Pulmonary artery endothelial cell (primary cell): ENCODE results near the gene NDUFA8. TPM values are rescaled to one million over a fixed set of nuclear protein-coding genes. Genes with fewer than 3 reads are reported as not detected.

Experiments
- DNase-seq: peaks from one replicate; pipeline ENCODE4 v3.0.0-alpha.2; 2011; ENCODE audit warnings: low read depth, low spot score
- total RNA-seq: library from RNA; depleted of rRNA; stranded (reverse); fragments of >200 nt; gene quantifications from 2 replicates; pipeline ENCODE4 v1.2.3, GENCODE V29; 2014

NDUFA8 gene
- total RNA-seq, 1 donor from 2014 or later = 49.2 TPM

DNA sequence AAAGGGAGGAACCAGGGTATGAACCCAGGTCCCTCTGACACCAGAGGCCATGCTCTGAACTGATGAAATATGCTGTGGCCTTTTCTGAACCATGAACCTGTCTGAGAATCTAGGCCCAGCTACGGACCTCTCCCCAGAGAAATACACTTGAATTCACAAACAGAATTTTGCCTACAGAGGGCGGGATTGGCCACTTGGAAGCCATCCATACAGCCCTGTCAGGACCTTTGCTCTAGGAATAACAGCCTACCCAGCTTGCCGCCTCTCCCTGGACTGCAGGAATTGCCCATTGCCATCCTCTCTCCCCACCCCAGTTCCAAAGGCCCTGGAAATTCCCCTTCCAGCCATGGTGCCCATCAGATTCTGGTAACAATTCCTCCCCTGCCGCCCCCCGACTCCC, 26.7 kb upstream of the NDUFA8 start:
- DNase-seq = no peak

DNA sequence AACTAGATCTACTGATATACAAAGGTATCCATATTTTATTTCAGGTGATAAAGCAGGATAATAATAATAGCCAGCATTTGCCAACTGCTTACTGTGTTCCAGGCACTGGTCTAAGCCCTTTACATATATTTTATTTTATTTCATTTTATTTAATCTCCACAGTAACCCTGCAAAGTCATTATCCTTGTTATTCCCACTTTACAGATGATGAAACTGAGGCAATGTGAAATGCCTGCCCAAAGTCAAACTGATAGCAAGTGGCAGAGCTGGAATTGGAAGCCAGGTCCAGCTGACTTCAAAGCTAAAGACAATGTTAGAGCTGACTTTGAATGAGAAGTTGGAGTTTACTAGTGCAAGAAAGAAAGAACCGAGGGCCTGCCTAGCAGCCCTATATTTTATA, 25.0 kb upstream of the NDUFA8 start:
- DNase-seq = no peak

DNA sequence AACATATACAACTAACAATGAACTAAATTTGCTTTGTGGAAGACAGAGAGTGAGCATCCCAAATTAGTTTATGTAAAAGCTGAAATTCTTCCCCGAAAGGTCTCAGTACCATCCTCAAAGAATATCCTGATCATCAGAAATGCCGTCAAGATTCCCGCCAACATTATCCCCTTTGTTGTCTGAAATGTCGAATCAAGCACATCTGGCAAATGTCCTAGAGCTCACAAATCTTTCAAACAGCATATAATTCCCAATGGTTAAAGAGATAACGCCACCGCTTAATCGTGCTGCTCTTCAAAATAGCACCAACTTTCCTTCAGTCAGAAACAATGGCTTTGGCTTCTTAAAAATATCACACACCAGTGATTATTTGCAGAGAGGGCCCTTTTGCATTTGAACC, 23.9 kb upstream of the NDUFA8 start:
- no peak for DNase-seq

DNA sequence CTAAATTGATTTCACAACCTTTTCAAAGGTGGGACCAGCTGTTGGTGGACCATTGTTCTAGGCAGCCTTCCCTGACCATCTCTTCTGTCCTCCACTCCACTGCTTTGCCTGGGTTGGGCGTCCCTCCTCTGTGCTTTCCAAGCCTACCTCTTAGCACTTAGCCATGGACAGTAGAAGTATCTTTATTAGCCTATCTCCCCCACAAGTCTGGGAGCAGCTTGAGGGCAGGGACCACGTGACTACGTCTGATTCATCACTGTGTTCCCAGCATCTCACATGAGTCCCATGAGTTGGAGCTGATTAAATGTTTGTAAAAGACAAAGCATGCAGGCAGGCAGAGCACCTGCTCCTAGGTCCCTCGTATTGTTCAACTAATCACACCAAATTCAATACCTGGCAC, 21.1 kb upstream of the NDUFA8 start:
- no peak for DNase-seq

DNA sequence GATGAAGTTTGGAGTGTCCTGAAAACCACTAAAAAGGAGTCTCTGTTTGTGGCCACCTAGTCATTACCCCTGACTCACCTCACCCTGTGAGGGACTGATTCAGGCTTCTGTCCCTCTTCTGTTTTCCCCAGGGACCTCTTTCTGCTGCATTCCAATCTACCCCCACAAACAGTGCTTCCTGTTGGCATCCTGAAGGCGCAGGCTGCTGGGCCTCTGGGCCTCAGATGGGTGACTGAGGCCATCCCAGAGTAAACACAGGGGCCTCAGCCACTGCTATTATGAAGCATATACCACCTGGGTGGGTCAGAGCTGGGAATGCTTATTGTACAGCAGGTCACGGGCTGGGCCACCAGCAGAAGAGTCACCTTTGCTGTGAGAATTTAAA, 20.1 kb upstream of the NDUFA8 start:
- DNase-seq = no peak

DNA sequence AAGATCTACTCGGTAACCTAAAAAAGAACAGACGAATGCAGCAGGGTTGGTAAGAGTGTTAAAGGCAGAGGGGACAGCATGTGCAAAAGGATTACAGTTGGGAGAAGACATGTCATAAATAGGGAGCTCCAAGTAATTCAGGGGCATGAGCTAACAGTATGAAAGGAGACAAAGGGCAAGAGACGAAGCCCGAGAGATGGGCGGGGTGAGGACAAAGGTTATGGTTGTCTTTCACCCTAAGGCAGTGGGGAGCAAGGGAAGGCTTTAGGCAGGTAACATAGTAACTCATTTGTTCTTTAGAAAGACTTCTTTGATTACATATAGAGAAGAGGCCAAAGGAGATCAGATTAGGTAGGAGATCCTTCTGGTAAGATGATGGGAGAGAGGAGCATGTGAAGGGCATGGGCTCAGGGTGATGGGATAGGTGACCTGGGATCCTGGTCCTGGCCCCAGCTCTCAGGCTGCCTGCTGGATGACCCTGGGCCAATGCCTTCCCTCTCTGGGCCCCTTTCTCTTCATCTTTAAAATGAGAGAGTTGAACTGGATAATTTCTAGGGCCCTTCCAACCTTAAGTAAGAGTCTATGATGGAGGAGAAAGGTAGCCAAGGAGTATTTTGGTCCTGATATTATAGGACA, 19.6 kb upstream of the NDUFA8 start:
- DNase-seq = no peak

DNA sequence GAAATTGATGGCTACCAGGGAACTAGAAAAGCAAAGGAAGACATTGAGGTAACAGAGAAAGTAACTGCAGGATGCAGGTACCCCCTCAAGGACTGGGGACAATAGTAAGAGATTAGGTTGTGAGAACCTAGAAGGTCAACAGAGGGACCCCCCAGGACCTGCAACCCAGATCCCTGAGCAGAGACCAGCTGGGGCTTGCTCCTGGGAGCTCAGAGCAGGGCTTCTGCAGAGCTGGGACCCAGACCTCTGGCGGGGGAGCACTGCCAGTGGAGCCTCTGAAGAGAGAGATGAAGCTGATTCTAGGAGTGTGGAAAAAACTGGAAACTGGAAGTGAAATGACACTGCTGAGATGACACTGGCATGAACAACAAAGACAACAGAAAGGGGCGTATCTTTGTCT, 17.3 kb upstream of the NDUFA8 start:
- no peak for DNase-seq

DNA sequence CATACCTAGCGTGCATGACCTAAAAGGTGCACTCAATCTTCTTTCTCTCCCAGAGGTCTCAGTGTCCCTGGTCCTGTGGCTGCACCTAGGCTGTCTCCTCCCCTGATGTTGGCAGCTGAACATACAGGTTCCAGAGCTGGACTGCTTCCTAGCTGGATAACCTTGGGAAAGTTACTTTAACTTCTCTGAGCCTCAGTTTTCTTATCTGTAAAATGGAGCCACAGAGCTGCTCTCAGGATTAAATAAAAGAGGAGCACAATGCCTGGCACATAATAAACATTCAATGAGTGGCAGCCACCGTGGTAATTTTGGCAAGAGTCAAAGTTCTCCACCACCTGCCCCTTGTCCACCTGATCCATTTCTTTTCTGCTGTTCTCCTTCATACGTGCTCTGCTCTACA, 14.1 kb upstream of the NDUFA8 start:
- no peak for DNase-seq

DNA sequence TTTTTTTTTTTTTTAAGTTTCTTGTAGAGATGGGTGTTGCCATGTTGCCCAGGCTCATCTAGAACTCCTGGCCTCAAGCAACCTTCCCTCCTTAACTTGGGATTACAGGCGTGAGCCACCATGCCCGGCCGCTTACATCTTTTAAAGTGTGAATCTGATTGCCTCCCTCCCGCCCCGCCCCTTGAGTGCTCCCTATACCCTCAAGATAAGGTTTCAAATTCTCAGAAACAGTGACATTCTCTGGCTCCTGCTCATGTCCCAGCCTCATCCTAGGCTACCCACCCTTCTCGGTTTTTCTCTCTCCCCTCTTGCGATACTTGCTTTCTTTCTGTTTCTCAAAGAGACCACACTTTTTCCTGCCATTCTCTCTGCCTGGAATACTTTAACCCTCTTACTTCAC, 12.6 kb upstream of the NDUFA8 start:
- DNase-seq = no peak

DNA sequence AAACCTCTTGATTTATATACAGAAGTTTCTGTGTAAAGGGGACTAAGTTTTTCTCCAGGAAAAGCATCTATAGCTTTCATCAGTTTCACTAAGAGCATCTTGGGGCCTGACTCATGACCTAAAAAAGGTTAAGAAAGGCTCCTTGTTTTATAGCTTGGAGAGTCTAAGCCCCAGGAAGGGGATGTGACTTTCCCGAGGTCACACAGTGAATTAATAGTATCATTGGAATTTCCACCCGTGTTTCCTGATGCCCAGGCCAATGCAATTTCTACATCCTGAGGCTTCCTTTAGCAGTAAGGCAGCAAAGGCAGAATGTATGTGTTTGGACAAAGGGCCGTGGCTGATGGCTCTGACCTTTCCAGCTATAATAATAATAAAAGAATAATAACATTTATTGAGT, 8.8 kb upstream of the NDUFA8 start:
- DNase-seq = peak; percentile 63

DNA sequence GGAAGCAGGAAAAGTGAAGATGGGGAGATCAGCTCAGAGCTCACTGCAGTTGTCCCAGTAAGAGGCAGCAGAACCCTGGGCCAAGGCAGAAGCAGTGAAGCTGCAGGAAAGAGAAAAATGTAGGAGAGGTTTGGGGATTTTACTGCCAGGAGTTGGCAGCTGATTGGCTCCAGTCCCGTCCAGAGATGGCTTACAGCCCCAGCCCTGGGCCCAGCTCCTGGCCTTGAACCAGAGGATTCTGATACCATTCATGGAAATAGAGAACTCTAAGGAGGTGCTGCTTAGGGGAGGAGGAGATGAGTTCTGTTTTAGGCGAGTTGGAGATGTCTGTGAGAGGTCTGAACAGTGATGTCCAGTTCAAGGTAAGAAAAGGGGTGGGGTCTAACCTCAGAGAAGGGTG, 4.7 kb upstream of the NDUFA8 start:
- DNase-seq = no peak

DNA sequence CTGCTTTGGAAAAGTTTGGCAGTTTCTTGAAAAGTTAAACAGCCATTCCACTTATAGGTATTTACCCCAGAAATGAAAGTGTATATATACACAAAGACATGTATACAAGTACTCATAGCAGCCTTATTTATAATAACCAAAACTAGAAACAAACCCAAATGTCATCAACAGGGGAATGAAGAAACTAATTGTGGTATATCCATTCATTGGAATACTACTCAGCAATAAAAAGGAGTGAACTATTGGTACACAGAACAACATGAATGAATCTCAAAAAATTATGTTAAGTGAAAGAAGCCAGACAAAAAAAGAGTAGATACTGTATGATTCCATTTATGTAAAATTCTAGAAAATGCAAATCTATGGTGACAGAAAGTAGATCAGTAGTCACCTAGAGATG, 2.8 kb upstream of the NDUFA8 start:
- no peak for DNase-seq

DNA sequence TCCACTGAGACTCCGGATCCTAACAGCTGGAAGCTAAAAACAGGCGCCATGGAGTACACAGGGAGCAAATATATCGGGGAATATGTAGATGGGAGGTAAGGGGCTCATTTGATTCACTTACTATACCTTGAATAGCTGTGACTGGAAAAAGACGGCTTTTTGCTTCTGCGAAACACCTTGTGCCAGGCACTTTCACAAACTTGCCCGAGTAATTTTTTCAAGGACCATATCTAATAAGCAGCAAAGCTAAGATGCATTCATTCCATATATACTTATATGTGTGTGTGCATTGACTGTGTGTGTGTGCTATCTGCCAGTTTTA, 307 bp upstream of the NDUFA8 start:
- no peak for DNase-seq

DNA sequence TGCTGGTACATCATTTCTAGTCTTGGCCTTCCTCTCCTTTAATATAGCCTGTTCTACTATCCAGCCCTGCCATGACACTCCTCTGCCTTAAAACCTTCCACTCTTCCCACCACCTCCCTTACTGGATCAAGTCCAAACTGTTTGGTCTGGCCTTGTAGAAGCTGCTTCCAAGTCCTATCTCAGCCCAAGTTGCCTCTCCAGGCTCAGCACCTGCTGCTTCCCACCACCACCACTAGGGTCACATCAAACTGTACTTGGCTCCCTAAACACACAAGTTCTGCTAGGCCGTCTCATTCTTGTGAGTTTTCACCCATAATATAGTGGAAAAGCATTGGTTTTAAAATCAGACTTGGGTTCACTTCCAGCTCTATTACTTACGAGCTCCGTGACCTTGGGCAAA, 1.4 kb downstream of the NDUFA8 start:
- DNase-seq = no peak

DNA sequence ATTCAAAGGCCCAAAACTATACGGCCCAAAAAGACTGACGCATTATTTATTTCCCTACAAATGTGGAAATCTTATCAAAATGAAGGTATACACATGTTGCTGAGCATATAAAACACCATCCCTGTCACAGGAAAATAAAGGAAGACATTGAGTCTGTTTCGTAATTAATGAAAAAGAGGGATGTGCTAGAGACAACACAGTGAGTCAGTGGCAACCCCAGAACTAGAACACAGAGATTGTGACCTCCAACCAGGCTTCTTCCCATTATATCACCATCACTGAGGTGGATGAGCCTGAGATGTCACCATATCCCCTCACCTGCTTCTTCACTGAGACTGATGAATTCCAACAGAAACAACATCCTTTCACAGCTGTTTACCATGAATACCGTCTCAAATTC, 3.8 kb downstream of the NDUFA8 start:
- DNase-seq = no peak

DNA sequence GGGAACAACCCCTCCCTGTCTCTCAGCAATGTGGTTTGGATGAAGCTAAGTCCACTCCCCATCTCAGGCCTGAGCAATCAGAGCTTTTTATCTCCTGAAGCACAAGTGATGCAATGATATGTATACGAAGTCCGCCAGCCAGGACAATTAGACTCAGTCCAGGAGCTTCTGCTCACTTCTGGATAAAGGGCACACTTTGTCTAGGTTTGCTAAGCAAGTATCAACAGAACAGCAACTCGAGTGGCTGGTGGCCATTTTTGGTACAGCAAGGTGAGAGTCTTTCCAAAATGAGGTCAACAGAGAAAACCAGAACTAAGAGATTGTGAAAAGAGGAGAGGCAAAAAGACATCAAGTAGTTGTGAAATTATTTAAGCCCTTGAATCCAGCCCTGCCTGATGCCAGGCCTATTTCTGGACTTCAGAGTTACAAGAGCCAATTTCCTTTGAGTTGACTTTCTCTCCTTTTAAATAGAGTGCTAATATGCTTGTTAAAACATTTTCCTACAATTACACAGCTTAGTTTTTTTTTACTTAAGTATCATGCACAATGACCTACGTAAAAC, 8.2 kb downstream of the NDUFA8 start:
- DNase-seq = no peak

DNA sequence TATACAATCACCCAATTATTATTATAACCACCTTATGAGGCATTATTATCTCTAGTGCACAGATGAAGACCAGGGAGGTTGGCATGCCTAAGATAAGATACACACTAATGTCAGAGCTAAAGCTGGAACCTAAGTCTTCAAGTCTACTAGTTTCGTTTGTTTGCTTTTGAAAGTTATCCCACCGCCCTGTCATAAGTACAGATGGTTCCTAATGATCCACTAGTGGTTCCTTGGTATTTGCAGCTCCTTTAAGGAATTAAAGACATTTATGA, 14.1 kb downstream of the NDUFA8 start:
- no peak for DNase-seq

DNA sequence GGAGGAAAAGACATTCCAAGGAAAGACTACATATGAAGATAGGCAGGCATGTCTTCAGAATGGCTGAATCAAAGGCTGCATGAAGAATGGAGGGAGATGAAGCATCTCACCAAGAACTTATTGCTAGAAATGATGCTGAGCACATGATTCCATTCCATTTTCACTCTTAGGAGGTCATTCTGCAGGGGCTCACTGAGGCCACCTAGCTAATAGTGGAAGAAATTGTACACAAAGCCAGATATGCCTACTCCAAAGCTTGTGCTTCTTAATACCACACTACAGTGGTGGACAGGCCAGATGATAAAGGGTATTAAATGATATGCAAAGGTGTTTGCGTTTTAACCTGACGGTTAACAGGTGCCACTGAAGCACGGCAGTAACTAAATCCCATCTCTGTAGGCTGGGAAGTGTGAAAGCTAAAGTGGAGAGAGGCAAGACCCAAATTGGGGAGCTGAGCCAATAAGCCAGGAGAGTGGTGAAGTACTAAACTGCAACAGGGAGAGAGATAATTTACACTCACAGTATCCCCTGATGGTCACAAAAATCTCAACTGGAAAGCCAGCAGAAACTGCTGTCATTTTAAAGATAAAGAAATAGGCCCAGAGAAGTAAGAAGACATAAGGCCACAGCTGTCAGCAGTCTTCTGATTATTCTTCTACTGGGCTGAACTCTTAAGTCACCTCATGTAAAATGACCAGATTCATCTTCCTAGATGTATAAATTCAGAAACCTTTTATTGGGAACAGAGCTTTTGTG, 14.6 kb downstream of the NDUFA8 start:
- no peak for DNase-seq

DNA sequence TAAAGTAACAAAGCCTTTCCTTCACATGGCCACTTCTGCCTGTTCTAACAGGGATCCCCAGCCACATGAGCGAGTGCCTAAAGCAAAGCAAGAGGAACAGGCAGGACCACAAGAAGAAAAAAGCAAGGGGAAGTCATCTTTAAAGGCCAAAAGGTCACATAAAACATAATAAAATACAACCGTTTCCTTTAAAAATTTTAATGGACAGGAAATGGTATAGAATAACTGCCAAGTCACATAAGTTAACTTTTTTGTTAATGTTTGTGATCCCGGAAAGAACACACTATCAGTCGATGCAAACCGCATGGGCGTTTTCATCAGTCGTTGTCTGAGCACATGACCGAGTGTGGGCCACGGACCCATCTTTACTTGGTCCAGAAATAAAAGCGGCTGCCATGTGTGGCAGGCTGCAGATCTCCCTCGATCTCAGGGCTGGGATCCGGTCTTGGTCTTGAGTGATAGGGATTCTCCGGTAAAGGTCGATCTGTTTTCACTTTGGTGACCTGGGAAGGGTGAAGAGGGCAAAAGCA, 15.6 kb downstream of the NDUFA8 start:
- no peak for DNase-seq

DNA sequence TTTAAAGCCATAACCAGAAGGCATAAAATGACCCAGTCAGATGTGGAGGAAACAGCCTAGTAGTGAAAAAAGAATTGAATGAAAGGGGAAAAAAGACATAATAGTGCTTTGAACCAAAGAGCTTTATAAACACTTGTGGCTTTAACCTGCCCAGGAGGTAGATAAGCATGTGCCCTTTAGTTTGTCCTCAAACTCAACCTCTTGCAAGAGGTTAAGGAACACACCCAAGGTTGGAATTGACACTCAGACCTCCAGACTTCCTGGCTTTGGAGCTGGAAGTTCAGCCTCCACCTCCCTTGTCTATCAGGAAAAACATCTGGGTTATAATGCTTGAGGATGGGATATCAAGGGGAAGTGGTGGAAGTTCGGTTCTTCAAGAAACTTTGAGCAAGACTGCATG, 16.3 kb downstream of the NDUFA8 start:
- DNase-seq = no peak

DNA sequence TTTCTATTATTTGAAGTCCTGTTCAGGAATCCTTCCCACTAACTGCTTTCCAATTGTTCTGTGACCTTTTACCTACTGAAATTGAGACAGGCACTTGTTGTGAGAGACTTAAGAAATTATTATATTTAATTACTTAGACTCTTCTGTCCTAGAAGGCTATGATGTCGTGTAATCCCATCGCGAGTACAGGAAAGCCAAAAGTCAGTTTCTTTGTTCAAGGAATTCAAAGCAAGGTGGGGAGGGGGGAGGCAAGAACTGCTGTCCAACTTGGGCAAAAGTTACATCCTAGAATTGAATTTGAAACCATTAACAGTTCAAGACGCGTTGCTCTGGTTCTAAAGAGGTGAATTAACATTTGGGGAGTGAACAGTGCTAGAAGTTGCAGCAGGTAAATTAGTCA, 17.9 kb downstream of the NDUFA8 start:
- DNase-seq = no peak

DNA sequence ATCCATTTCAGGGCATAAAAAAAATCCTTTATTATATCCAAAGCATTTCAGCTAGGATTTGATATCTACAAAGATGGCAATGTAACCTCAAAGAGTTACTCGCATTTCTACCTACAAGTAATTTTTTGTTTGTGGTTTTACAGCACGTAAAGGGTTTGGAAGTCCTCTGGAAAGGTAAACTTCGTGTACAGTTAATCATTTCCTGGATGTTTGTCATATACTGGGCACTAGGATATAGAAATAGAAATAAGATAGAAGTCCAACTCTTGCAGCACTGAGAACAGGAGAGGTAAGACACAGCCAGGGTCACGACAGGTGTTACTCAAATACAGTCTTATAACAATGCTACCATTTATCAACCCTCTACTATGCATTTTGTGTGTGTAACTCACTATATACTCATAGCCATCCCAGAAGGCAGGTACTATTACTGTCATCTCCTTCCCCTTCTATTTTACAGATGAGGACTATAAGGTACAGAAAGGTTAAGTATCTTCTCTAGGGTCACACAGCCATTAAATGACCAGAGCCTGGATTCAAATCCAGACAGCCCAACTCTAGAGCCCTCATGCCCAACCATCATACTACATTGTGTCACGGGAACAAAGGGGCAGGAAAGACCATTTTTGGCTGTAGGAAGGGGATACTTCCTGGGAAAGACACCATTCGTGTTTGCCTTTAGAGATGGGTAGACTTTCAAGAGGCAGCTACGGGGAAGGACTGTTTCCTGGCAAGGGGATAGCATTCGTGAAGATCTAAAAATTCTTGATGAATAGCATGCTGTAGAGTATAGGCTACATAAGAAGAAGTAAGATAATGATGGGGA, 19.0 kb downstream of the NDUFA8 start:
- no peak for DNase-seq
